ENCODE data around the gene TNFRSF14.

DNA sequence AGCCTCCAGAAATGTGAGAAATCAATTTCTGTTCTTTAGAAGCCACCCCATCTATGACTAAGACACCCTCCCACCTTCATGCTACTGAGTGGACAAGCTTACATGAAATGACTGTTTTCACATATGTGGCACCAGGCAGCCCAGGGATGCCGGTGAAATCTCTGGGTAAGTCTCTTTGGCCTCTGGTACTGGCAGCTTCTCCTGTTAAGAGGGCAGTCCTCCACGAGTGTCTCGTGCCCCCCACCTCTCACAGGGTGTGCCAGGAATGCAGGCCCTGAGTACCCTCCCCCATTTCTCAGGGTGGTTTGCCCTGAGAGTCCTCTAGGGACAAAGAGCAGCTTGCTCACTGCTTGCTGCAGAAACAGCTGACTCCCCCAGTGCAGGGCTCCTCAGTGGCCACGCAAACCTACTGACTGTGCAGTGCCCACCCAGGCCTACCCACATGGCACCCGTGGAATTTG lies 27.2 kb downstream of the TNFRSF14 start:
- TF ChIP-seq, protein P1, sequence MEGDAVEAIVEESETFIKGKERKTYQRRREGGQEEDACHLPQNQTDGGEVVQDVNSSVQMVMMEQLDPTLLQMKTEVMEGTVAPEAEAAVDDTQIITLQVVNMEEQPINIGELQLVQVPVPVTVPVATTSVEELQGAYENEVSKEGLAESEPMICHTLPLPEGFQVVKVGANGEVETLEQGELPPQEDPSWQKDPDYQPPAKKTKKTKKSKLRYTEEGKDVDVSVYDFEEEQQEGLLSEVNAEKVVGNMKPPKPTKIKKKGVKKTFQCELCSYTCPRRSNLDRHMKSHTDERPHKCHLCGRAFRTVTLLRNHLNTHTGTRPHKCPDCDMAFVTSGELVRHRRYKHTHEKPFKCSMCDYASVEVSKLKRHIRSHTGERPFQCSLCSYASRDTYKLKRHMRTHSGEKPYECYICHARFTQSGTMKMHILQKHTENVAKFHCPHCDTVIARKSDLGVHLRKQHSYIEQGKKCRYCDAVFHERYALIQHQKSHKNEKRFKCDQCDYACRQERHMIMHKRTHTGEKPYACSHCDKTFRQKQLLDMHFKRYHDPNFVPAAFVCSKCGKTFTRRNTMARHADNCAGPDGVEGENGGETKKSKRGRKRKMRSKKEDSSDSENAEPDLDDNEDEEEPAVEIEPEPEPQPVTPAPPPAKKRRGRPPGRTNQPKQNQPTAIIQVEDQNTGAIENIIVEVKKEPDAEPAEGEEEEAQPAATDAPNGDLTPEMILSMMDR (IDR thresholded peaks at IDR 0.05): no peak
- TF ChIP-seq POLR2A (IDR thresholded peaks at IDR 0.05): no peak

All from body of pancreas (tissue), 4 donors.